CD4-positive, alpha-beta T cell treated with Interleukin-10 for 1 hour (primary cell): ENCODE data around the gene COMMD7.
"Not testable (repeated sequence)": the region's sequence is repeated elsewhere in the genome, so short reads cannot be mapped to it uniquely, and the experiment has no call there.

Experiments
- DNase-seq: peaks from one replicate; pipeline ENCODE4 v3.0.0-alpha.2; 2020

The COMMD7 gene

GRCh38 chr20:32765230-32765875 lies 22.1 kb upstream of the COMMD7 start:
- not testable (repeated sequence) for DNase-seq

- DNase-seq: no peak
Observed at GRCh38 chr20:32764005-32764960, 21.0 kb upstream of the COMMD7 start.

GRCh38 chr20:32763202-32764004 lies 20.1 kb upstream of the COMMD7 start:
- no peak for DNase-seq

GRCh38 chr20:32762754-32763201 lies 19.5 kb upstream of the COMMD7 start:
- peak; percentile 10 for DNase-seq

- DNase-seq: peak; percentile 76
Observed at GRCh38 chr20:32761831-32762753, 18.8 kb upstream of the COMMD7 start, which contains the start of gene DNMT3B. TSS of gene DNMT3B (plus strand) at chr20:32762385. CDS start at chr20:32780324, 17,939 bp downstream.

- no peak for DNase-seq
Observed at GRCh38 chr20:32761417-32761830, 18.2 kb upstream of the COMMD7 start.

- no peak for DNase-seq
Observed at GRCh38 chr20:32756156-32756555, 12.9 kb upstream of the COMMD7 start.

- DNase-seq: no peak
Observed at GRCh38 chr20:32753731-32754130, 10.5 kb upstream of the COMMD7 start.

GRCh38 chr20:32752458-32753250 lies 9.4 kb upstream of the COMMD7 start:
- no peak for DNase-seq

- no peak for DNase-seq
Observed at GRCh38 chr20:32751702-32752457, 8.6 kb upstream of the COMMD7 start.

GRCh38 chr20:32751293-32751692 lies 8.0 kb upstream of the COMMD7 start:
- no peak for DNase-seq

GRCh38 chr20:32749914-32750637 lies 6.8 kb upstream of the COMMD7 start:
- DNase-seq: no peak

- peak; percentile 20 for DNase-seq
Observed at GRCh38 chr20:32742322-32743236, 688 bp downstream of the COMMD7 start.

GRCh38 chr20:32741151-32741550 lies 2.1 kb downstream of the COMMD7 start:
- DNase-seq: no peak

- DNase-seq: peak; percentile 64
Observed at GRCh38 chr20:32737371-32738223, 5.7 kb downstream of the COMMD7 start.

- no peak for DNase-seq
Observed at GRCh38 chr20:32731882-32732266, 11.4 kb downstream of the COMMD7 start.

GRCh38 chr20:32729334-32729733 lies 13.9 kb downstream of the COMMD7 start:
- DNase-seq: not testable (repeated sequence)
